CD8-positive, alpha-beta memory T cell (primary cell): ENCODE measurements around the gene BEND6. TPM values are rescaled to one million over a fixed set of nuclear protein-coding genes. Genes with fewer than 3 reads are reported as not detected.

ENCODE experiments used
- CTCF ChIA-PET: fragments of 350-600 bp; sonication (Branson Sonifier 250); formaldehyde crosslinking; loops from one replicate; lab custom pipeline; 2021; ENCODE audit warnings: antibody characterized with exemption; lab: Charles Lee
- POLR2A ChIA-PET: fragments of 350-600 bp; sonication (Branson Sonifier 250); formaldehyde crosslinking; loops from one replicate; lab custom pipeline; 2021; ENCODE audit warnings: antibody characterized with exemption; lab: Charles Lee
- DNase-seq, 5 donors: peaks; one replicate each; pipeline versions ENCODE4 v3.0.0 to v3.0.0-alpha.2; 2020 to 2022; ENCODE audit warnings: mixed read lengths in 1 of 5
- H3K27ac ChIP-seq: one replicate; pipeline ENCODE4 v1.7.0; 2013; ENCODE audit warnings: low read depth, mild to moderate bottlenecking, low read length, moderate library complexity
- H3K27me3 ChIP-seq: 2 replicates; pipeline ENCODE4 v1.7.0; 2013; ENCODE audit warnings: low read length, mild to moderate bottlenecking; ENCODE audit not compliant: insufficient read depth, poor library complexity, severe bottlenecking
- H3K36me3 ChIP-seq: 2 replicates; pipeline ENCODE4 v1.7.0; 2013; ENCODE audit warnings: mild to moderate bottlenecking, low read length, moderate library complexity; ENCODE audit not compliant: insufficient read depth
- H3K4me1 ChIP-seq: 2 replicates; pipeline ENCODE4 v1.7.0; 2013; ENCODE audit warnings: mild to moderate bottlenecking, low read length, moderate library complexity; ENCODE audit not compliant: insufficient read depth
- H3K4me3 ChIP-seq: 2 replicates; pipeline ENCODE4 v1.7.0; 2013; ENCODE audit warnings: mild to moderate bottlenecking, low read length
- H3K9me3 ChIP-seq: 2 replicates; pipeline ENCODE4 v1.7.0; 2013; ENCODE audit warnings: mild to moderate bottlenecking, low read length
- H3K27ac Mint-ChIP-seq, 8 donors: one replicate each; pipeline ENCODE4 v1.8.0; 2020 to 2021; ENCODE audit warnings: mixed read lengths in 8 of 8, mild to moderate bottlenecking in 6 of 8, inconsistent platforms in 3 of 8, moderate library complexity in 3 of 8
- H3K27me3 Mint-ChIP-seq, 2 donors: one replicate each; pipeline ENCODE4 v1.8.0; 2020 to 2021; ENCODE audit warnings: mixed read lengths in 2 of 2, mild to moderate bottlenecking in 1 of 2, moderate library complexity in 1 of 2
- H3K36me3 Mint-ChIP-seq, 3 donors: one replicate each; pipeline ENCODE4 v1.8.0; 2020 to 2021; ENCODE audit warnings: mixed read lengths in 3 of 3, inconsistent platforms in 1 of 3, mild to moderate bottlenecking in 1 of 3
- H3K4me1 Mint-ChIP-seq, 3 donors: one replicate each; pipeline ENCODE4 v1.8.0; 2020 to 2021; ENCODE audit warnings: mixed read lengths in 3 of 3, inconsistent platforms in 1 of 3, mild to moderate bottlenecking in 1 of 3
- H3K4me3 Mint-ChIP-seq, 7 donors: one replicate each; pipeline ENCODE4 v1.8.0; 2020 to 2021; ENCODE audit warnings: mixed read lengths in 7 of 7, mild to moderate bottlenecking in 6 of 7, moderate library complexity in 4 of 7, inconsistent platforms in 2 of 7
- H3K9me3 Mint-ChIP-seq, 5 donors: one replicate each; pipeline ENCODE4 v1.8.0; 2020 to 2022; ENCODE audit warnings: mixed read lengths in 5 of 5, mild to moderate bottlenecking in 3 of 5, moderate library complexity in 2 of 5, inconsistent platforms in 1 of 5
- polyA plus RNA-seq: library from polyadenylated mRNA; unstranded; fragments of 300-500 nt; fragmentation: Illumina TruSeq; gene quantifications from one replicate; pipeline ENCODE4 v1.2.3, GENCODE V29; 2021
- total RNA-seq, 2 experiments: library from RNA; stranded (reverse); gene quantifications; one replicate each; pipeline ENCODE4 v1.2.3, GENCODE V29; 2021

BEND6 gene
- total and polyA plus RNA-seq, 3 experiments from 2014 or later: 0.60 TPM; not detected in 2

DNA sequence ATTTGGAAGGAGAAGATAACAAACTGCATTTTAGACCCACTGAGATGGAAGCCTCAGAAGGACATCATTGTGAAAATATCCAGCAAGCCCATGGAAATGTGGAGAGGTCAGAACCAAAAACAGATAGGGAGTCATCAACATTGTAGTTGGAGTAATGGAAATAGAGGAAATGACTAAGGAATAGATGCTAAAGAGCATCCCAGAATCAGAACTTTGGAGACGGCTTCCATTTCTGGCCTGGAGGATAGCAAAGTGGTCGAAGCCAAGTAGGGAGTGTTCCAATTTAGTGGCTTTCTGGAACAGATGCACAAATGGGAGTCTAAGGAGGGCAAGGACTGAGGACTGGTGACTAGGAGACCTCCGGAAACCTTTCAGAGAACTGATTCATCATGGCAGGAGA is 3.6 kb downstream of the BEND6 start:
- Mint-ChIP-seq H3K27me3 (peaks cover 24 to 51% of the 10 kb centered on the region in 2 donors), H3K4me3 (no peak overlapping the region), H3K4me1 (peaks cover 16 to 18% (median 17%) of the 10 kb centered on the region in 3 donors), H3K9me3 (peaks cover 0 to 2% (median 0%) of the 10 kb centered on the region in 5 donors), H3K27ac (no peak overlapping the region), H3K36me3 (no peaks in the 10 kb centered on the region)
- H3K27me3 ChIP-seq: peaks cover 6% of the 10 kb centered on the region
- H3K4me3 ChIP-seq: no peak overlapping the region
- no peak for DNase-seq
- no peaks in the 10 kb centered on the region for H3K36me3 ChIP-seq
- peaks cover 15% of the 10 kb centered on the region for H3K4me1 ChIP-seq
- ChIA-PET CTCF (no interaction called here), POLR2A (no interaction called here)
- no peak overlapping the region for H3K27ac ChIP-seq
- no peaks in the 10 kb centered on the region for H3K9me3 ChIP-seq

DNA sequence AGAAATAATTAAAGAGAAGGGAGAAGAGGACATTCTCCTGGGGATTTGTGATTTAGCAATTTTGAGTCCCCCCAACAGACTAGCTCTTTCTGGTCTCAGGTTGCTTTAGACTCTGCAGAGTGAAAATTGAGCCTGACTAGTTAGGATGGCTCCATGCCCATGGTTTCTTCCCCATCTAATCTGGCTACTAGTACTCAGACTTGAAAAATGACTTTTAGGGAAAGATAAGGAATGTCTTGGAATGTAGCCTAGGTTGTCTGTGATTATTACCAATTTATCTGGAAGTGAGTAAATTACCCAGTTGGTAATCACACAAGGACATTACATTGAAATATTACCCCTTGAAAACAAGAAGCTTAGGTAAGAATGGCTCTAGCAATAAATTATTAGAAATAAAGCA is 4.2 kb downstream of the BEND6 start:
- peaks cover 21 to 45% of the 10 kb centered on the region in 2 donors for H3K27me3 Mint-ChIP-seq

DNA sequence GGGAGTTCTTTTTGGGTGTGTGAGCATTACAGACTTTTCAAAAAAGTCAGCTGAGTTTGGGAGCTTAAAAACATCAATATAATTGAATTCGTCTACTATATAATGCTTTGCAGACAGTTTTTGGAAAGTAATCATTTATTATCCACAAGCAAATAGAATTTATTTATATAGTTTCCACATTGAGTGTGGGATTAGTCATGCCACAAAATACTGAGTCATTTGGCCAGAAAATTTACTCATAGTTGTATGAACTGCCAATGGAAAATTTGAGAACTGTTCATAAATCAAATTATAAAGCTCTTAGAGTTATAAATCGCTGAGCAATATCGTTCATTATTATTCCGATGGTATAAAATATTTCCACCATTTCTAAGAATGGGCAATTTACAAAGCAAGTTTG is 5.0 kb downstream of the BEND6 start:
- CTCF ChIA-PET: no interaction called here
- H3K9me3 Mint-ChIP-seq: peaks cover 0 to 2% (median 0%) of the 10 kb centered on the region in 5 donors
- POLR2A ChIA-PET: no interaction called here

More for the DNA sequence above, 4.2 kb downstream of the BEND6 start:
- DNase-seq: no peak
- CTCF ChIA-PET: no interaction called here
- no peaks in the 10 kb centered on the region for H3K9me3 ChIP-seq
- H3K27ac Mint-ChIP-seq: no peak overlapping the region
- H3K9me3 Mint-ChIP-seq: peaks cover 0 to 2% (median 0%) of the 10 kb centered on the region in 5 donors
- H3K4me3 Mint-ChIP-seq: no peak overlapping the region
- no peaks in the 10 kb centered on the region for H3K36me3 Mint-ChIP-seq
- H3K27me3 ChIP-seq: peaks cover 6% of the 10 kb centered on the region
- H3K27ac ChIP-seq: no peak overlapping the region
- no peak overlapping the region for H3K4me3 ChIP-seq
- peaks cover 10 to 12% (median 11%) of the 10 kb centered on the region in 3 donors for H3K4me1 Mint-ChIP-seq
- H3K4me1 ChIP-seq: peaks cover 8% of the 10 kb centered on the region
- POLR2A ChIA-PET: no interaction called here
- H3K36me3 ChIP-seq: no peaks in the 10 kb centered on the region

DNA sequence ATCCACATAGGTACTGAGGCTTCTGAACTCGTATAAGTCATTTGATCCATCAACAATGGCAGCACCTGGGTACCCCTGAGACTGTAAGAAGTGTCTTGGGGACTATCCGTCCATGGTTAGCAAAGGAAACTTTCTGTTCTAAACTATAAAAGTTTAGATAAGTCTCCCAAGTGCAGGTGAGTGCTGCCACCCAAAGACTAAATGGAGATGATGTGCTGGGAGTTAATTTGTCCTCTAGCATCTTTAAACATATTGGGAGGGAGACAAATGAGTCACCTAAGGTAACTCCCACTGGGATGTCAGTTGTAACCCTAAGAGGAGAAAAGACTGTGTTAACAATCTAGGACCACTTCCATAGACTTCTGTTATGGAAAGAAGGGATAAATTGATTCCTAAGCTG is 6.2 kb downstream of the BEND6 start:
- Histone ChIP-seq H3K4me1 (no peaks in the 10 kb centered on the region), H3K4me3 (no peak overlapping the region), H3K36me3 (no peaks in the 10 kb centered on the region), H3K27ac (no peak overlapping the region), H3K27me3 (peaks cover 4% of the 10 kb centered on the region), H3K9me3 (no peaks in the 10 kb centered on the region)
- ChIA-PET POLR2A (no interaction called here), CTCF (no interaction called here)
- Mint-ChIP-seq H3K9me3 (peaks cover 0 to 2% (median 0%) of the 10 kb centered on the region in 5 donors), H3K4me1 (no peaks in the 10 kb centered on the region), H3K27me3 (peaks cover 13 to 35% of the 10 kb centered on the region in 2 donors), H3K27ac (no peak overlapping the region), H3K36me3 (no peaks in the 10 kb centered on the region), H3K4me3 (no peak overlapping the region)
- DNase-seq: peak in 1 of 5 donors; percentile 8

More for the DNA sequence above, 5.0 kb downstream of the BEND6 start:
- peaks cover 7% of the 10 kb centered on the region for H3K4me1 ChIP-seq
- no peak overlapping the region for H3K4me3 ChIP-seq
- no peaks in the 10 kb centered on the region for H3K36me3 ChIP-seq
- no peak overlapping the region for H3K27ac ChIP-seq
- no peaks in the 10 kb centered on the region for H3K9me3 ChIP-seq
- no peak for DNase-seq
- Mint-ChIP-seq H3K4me3 (no peak overlapping the region), H3K27ac (no peak overlapping the region), H3K27me3 (peaks cover 20 to 44% of the 10 kb centered on the region in 2 donors), H3K36me3 (no peaks in the 10 kb centered on the region), H3K4me1 (peaks cover 7 to 8% (median 7%) of the 10 kb centered on the region in 3 donors)
- peaks cover 6% of the 10 kb centered on the region for H3K27me3 ChIP-seq

DNA sequence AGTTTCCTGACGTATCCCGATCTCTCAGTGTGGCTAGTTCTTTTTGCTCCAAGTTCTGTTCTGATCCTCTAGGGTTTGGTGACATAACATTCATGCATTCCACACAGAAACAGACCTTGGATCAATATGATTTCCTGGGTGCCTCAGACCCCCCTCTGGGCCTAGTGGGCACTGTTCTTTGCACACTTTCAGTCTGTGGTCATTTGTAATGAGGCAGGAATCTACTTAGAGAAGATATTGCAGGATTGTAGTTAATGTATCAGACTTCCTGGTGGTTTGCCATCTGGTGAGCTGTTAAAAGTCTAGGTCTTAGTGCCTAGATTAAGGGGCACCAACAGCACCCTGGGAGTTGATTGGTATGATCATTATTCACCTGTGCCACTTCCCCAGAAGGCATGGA is 7.5 kb downstream of the BEND6 start:
- H3K4me1 Mint-ChIP-seq: no peaks in the 10 kb centered on the region
- CTCF ChIA-PET: interaction anchor here (1.4 kb wide), 1 partner anchor 13 kb away, joined by 3 read pairs; no protein-coding TSS in a partner anchor

DNA sequence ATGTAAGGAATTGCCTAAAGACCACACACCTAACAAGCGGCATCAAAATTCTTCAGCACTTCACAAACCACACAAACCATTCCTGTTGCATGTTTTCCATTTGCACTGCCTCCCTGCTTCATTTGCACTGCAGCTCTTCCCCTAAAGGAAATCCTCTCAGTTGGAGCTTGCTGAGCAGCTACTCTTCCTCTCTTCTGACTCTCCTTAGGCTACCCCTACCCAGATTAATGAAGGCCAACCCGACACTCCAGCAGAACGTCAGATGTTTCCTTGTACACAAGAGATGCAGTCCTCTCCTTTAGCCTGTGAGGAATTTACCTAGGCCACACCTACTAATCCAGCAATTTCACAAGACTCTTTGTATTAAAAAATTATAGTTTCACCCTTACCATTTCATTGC is 8.1 kb downstream of the BEND6 start:
- Mint-ChIP-seq H3K36me3 (no peaks in the 10 kb centered on the region), H3K4me3 (no peak overlapping the region), H3K4me1 (no peaks in the 10 kb centered on the region), H3K27me3 (peaks cover 9 to 28% of the 10 kb centered on the region in 2 donors), H3K9me3 (no peaks in the 10 kb centered on the region), H3K27ac (no peak overlapping the region)
- Histone ChIP-seq H3K4me1 (no peaks in the 10 kb centered on the region), H3K36me3 (no peaks in the 10 kb centered on the region), H3K27me3 (no peaks in the 10 kb centered on the region), H3K4me3 (no peak overlapping the region), H3K9me3 (no peaks in the 10 kb centered on the region), H3K27ac (no peak overlapping the region)
- ChIA-PET CTCF (interaction anchor here (1.4 kb wide), 1 partner anchor 13 kb away, joined by 3 read pairs; no protein-coding TSS in a partner anchor), POLR2A (no interaction called here)
- no peak for DNase-seq

More for the DNA sequence above, 7.5 kb downstream of the BEND6 start:
- Histone ChIP-seq H3K9me3 (no peaks in the 10 kb centered on the region), H3K4me1 (no peaks in the 10 kb centered on the region), H3K4me3 (no peak overlapping the region), H3K36me3 (no peaks in the 10 kb centered on the region), H3K27ac (no peak overlapping the region), H3K27me3 (no peaks in the 10 kb centered on the region)
- no peak for DNase-seq
- H3K36me3 Mint-ChIP-seq: no peaks in the 10 kb centered on the region
- H3K4me3 Mint-ChIP-seq: no peak overlapping the region
- no peaks in the 10 kb centered on the region for H3K9me3 Mint-ChIP-seq
- peaks cover 9 to 28% of the 10 kb centered on the region in 2 donors for H3K27me3 Mint-ChIP-seq
- H3K27ac Mint-ChIP-seq: no peak overlapping the region
- POLR2A ChIA-PET: no interaction called here

DNA sequence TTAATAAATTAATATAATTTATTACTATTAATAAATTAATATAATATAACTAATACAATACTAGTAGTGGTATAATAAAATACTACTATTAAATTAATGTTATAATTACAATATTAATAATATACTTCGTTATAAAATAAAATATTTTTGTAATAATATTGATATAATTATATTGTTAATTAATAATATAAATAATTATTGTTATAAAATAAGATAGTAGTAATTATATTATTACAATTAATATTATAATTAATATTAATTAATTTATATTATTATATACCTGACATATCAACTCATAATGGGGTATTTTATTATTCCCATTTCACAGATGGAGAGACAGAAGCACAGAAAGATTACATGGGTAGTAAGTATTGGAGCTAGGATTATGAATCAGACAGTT is 8.9 kb downstream of the BEND6 start:
- no peaks in the 10 kb centered on the region for H3K4me1 Mint-ChIP-seq
- H3K27ac Mint-ChIP-seq: no peak overlapping the region
- peaks cover 7 to 20% of the 10 kb centered on the region in 2 donors for H3K27me3 Mint-ChIP-seq
- ChIA-PET POLR2A (no interaction called here), CTCF (interaction anchor here (1.3 kb wide), 1 partner anchor 8 kb away, joined by 3 read pairs; no protein-coding TSS in a partner anchor)
- no peak for DNase-seq
- no peaks in the 10 kb centered on the region for H3K27me3 ChIP-seq
- no peaks in the 10 kb centered on the region for H3K36me3 ChIP-seq
- H3K4me1 ChIP-seq: no peaks in the 10 kb centered on the region
- H3K4me3 Mint-ChIP-seq: no peak overlapping the region
- H3K9me3 ChIP-seq: no peaks in the 10 kb centered on the region
- H3K27ac ChIP-seq: no peak overlapping the region
- no peak overlapping the region for H3K4me3 ChIP-seq
- no peaks in the 10 kb centered on the region for H3K36me3 Mint-ChIP-seq
- H3K9me3 Mint-ChIP-seq: no peaks in the 10 kb centered on the region

DNA sequence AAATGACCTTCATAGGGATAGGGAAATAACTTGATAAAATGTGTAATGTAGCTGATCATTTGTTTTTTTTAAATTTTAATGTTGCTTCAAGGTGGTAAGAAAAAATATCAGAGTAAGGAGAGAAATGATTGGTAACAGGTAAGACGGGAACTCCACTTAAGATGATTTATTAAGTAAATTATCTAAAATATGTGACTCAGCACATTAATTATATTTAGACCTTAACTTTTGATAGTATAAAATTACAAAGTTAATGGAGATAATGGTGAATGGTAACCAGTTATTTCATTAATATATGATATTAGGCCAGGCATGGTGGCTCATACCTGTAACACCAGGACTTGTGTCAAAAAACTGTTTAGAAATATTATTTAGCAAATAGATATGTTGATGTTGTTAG is 10.2 kb downstream of the BEND6 start:
- Histone ChIP-seq H3K27ac (no peak overlapping the region), H3K27me3 (no peaks in the 10 kb centered on the region), H3K36me3 (no peaks in the 10 kb centered on the region), H3K4me3 (no peak overlapping the region), H3K4me1 (no peaks in the 10 kb centered on the region), H3K9me3 (no peaks in the 10 kb centered on the region)
- ChIA-PET POLR2A (no interaction called here), CTCF (interaction anchor here (1.3 kb wide), 1 partner anchor 10 kb away, joined by 3 read pairs; no protein-coding TSS in a partner anchor)
- Mint-ChIP-seq H3K36me3 (no peaks in the 10 kb centered on the region), H3K27me3 (peaks cover 6 to 16% of the 10 kb centered on the region in 2 donors), H3K4me3 (no peak overlapping the region), H3K27ac (no peak overlapping the region), H3K4me1 (no peaks in the 10 kb centered on the region), H3K9me3 (no peaks in the 10 kb centered on the region)
- no peak for DNase-seq
